Epithelial cell of proximal tubule (primary cell): ENCODE data around the gene SCNN1G. TPM values are rescaled to one million over a fixed set of nuclear protein-coding genes. Genes with fewer than 3 reads are reported as not detected.

Experiments
- DNase-seq: peaks from one replicate; pipeline ENCODE4 v3.0.0-alpha.2; 2011; ENCODE audit warnings: low read depth
- H3K4me3 ChIP-seq: 2 replicates; pipeline ENCODE4 v1.5.1; 2011; ENCODE audit warnings: low read depth, mild to moderate bottlenecking, low read length
- total RNA-seq: library from RNA; depleted of rRNA; stranded (reverse); fragments of >200 nt; gene quantifications from 2 replicates; pipeline ENCODE4 v1.2.3, GENCODE V29; 2015
- TF ChIP-seq, protein P1 (sequence below): conservative IDR thresholded peaks from 2 replicates; pipeline ENCODE4 v1.5.1; 2012; ENCODE audit warnings: low read depth, mild to moderate bottlenecking, low read length

Gene SCNN1G
- total RNA-seq, 1 donor from 2014 or later: 0.17 TPM

DNA sequence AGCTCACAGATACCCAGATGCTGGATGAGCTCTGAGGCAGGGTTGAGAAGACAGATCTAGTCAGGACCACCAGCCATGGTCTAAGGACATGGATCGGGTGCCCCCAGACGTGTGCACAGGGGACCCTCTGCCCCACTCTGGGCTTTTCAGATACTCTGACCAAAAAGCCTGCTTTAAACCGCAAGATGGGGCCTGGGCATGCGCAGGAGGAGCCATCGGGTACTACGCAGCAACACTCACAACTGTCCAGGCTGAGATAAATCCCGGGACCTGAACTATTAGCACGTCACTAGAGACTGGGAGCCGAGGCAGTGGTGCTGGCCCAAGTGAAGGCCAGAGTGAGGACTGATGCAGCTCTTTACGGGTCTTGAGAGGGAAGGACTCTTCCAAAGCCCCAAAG is 32.9 kb downstream of the SCNN1G start:
- no peak for DNase-seq
- TF ChIP-seq, protein P1, sequence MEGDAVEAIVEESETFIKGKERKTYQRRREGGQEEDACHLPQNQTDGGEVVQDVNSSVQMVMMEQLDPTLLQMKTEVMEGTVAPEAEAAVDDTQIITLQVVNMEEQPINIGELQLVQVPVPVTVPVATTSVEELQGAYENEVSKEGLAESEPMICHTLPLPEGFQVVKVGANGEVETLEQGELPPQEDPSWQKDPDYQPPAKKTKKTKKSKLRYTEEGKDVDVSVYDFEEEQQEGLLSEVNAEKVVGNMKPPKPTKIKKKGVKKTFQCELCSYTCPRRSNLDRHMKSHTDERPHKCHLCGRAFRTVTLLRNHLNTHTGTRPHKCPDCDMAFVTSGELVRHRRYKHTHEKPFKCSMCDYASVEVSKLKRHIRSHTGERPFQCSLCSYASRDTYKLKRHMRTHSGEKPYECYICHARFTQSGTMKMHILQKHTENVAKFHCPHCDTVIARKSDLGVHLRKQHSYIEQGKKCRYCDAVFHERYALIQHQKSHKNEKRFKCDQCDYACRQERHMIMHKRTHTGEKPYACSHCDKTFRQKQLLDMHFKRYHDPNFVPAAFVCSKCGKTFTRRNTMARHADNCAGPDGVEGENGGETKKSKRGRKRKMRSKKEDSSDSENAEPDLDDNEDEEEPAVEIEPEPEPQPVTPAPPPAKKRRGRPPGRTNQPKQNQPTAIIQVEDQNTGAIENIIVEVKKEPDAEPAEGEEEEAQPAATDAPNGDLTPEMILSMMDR: no peak
- no peak overlapping the region for H3K4me3 ChIP-seq

DNA sequence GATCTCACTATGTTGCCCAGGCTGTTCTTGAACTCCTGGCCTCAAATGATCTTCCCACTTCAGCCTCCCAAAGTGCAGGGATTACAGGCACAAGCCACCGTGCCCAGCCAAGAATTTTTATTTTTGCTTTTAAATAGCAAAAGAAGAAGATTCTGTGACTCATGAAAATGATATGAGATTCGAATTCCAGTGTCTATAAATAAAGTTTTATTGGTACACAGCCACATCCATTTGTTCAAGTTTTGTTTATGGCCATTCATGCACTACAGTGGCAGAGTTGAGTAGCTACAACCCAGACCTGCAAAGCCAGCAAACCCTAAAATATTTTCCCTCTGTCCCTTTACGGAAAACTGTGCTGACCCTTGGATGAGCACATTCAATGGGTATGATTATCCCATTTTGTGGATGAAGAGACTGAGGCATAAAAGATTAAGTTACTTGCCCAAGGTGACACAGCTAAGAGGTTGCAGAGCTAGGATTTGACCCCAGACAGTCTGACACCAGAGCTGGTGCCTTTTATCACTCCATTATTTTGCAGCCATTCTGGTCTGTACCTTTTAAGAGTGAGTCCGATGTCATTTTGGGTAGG is 34.2 kb downstream of the SCNN1G start:
- H3K4me3 ChIP-seq: no peak overlapping the region
- TF ChIP-seq, protein P1: no peak
- no peak for DNase-seq

DNA sequence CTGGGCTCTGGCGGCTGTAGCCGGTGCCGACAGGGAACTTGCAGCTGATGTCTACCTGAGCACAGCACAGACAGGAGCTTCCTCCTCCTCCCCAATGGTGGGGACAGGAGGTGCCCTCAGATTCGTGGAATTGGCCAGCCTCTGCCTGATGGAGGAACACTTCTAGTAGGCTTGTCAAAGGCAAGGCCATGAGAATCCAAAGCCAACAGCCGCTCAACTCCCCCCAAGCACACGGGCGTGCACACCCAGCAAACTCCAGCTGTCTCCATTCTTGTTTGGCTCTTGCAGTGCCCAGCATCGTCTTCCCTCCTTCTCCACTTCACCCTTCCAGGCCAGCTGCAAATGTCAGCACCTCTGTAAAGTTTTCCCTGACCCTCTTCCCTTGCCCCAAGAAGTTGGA is 35.1 kb downstream of the SCNN1G start:
- TF ChIP-seq, protein P1: no peak
- no peak for DNase-seq
- H3K4me3 ChIP-seq: no peak overlapping the region

DNA sequence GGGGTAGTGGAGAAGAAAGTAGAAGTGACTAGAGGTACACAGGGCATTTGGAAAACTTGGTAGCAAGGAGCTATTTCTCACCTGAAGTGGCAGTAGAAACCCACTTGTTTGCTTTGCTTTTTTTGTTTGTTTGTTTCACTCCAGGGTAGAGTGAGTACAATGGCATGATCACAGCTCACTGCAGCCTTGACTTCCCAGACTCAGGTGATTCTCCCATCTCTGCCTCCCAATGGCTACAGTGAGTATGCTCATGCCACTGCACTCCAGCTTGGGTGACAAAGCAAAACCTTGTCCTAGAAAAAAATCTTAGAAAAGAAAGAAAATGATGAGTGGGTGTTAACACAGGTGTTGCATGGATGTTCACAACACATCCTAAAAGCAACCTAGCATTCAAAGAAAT is 40.4 kb downstream of the SCNN1G start:
- H3K4me3 ChIP-seq: no peak overlapping the region
- TF ChIP-seq, protein P1: no peak
- no peak for DNase-seq

DNA sequence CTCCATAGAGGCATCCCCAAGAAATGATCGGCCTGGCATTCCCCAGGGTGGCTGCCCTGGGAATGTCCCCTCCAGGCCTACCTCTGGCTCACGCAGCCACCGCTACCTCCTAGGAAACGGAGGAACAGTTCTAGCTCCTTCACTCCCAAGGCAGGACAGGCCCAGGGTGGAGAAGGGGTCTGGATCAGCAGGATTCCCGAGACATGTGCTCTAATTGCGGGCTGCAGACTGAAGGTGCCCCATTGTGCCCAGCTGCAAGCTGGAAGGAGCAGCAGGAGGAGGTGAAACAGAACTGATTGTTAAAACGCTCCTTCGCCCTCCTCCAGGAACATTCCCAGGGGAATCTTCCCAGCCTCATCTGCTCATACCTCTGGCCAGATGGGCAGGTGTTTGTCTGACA is 40.8 kb downstream of the SCNN1G start:
- TF ChIP-seq, protein P1: no peak
- no peak overlapping the region for H3K4me3 ChIP-seq
- no peak for DNase-seq

DNA sequence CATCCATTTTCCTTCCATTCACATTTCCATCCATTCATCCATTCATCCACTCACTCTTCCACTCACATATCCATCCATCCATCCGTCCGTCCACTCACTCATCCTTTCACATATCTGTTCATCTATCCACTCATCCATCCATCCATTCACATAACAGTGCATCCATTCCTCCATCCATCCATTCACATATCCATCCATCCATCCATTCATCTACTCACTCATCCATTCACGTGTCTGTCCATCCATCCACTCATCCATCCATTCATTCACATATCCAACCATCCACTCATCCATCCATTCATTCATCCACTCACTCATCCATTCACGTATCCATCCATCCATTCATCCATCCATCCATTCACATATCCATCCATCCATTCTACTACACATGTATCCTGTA is 42.6 kb downstream of the SCNN1G start:
- TF ChIP-seq, protein P1: no peak

DNA sequence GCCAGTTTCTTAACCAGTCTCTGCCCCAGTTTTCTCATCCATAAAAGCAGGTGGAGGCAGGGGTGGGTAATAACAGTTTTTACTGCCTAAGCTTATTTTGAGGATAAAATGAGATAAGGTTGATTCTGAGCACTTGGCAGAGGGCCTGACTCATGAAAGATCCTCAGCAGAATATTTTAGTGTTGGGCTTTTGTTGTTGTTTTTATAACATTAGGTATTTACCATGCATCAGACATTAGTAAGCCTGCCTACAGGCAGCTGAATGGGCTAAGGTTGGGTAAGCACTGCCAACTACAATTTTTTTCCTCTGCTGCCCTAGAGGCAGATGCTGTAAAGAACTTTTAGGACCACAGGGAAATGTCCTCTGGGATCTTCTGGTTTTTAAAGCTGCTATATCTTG is 43.1 kb downstream of the SCNN1G start:
- DNase-seq: no peak
- TF ChIP-seq, protein P1: no peak
- H3K4me3 ChIP-seq: no peak overlapping the region

More for the DNA sequence above, 42.6 kb downstream of the SCNN1G start:
- no peak overlapping the region for H3K4me3 ChIP-seq
- DNase-seq: no peak
